ENCODE results near the gene PLCB4. TPM values are rescaled to one million over a fixed set of nuclear protein-coding genes. Genes with fewer than 3 reads are reported as not detected.

Gene PLCB4
- total RNA-seq, 1 experiment from 2014 or later, result 0.91 TPM

DNA sequence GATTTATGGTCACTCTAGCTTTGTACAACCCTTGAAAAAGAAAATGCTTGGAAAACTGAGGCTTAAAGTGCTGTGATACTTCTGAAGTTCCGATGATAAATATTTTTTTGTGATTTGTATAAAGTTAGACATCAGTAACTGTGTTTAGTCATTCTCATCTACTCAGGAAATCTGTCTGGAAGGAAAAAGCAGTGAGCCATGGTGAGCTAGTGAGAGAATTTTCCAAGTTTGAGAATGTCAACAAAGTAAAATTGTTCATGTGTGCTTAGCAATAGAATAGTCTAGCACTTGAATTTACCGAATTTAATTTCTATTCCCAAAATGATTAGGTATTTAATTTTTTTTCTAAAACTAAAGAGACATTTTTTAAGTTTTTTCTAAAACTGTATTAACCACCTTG, 41.3 kb upstream of the PLCB4 start:
- ChIA-PET POLR2A (interaction anchor here (0.5 kb wide), 1 partner anchor 219 kb away, joined by 4 read pairs; no protein-coding TSS in a partner anchor), CTCF (interaction anchor here (0.8 kb wide), 1 partner anchor 1591 kb away, joined by 4 read pairs; no protein-coding TSS in a partner anchor)
- Mint-ChIP-seq H3K4me1 (ENCODE audit: insufficient read depth, unreplicated experiment) (peaks cover 5% of the 10 kb centered on the region), H3K9me3 (ENCODE audit: unreplicated experiment) (no peaks in the 10 kb centered on the region), H3K4me3 (ENCODE audit: unreplicated experiment) (no peak overlapping the region), H3K27ac (ENCODE audit: low read depth, unreplicated experiment) (no peak overlapping the region), H3K36me3 (ENCODE audit: insufficient read depth, unreplicated experiment) (no peaks in the 10 kb centered on the region), H3K27me3 (ENCODE audit: insufficient read depth, unreplicated experiment) (no peaks in the 10 kb centered on the region)
- TF ChIP-seq, protein P1, sequence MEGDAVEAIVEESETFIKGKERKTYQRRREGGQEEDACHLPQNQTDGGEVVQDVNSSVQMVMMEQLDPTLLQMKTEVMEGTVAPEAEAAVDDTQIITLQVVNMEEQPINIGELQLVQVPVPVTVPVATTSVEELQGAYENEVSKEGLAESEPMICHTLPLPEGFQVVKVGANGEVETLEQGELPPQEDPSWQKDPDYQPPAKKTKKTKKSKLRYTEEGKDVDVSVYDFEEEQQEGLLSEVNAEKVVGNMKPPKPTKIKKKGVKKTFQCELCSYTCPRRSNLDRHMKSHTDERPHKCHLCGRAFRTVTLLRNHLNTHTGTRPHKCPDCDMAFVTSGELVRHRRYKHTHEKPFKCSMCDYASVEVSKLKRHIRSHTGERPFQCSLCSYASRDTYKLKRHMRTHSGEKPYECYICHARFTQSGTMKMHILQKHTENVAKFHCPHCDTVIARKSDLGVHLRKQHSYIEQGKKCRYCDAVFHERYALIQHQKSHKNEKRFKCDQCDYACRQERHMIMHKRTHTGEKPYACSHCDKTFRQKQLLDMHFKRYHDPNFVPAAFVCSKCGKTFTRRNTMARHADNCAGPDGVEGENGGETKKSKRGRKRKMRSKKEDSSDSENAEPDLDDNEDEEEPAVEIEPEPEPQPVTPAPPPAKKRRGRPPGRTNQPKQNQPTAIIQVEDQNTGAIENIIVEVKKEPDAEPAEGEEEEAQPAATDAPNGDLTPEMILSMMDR (IDR thresholded peaks at IDR 0.05; ENCODE audit: unreplicated experiment), result no peak
- no TSS peak for BruUV-seq (replicated peaks)
- intact Hi-C loops (cut with micrococcal nuclease), result no loop called here
- DNase-seq (ENCODE audit: unreplicated experiment), result no peak

- no TSS peak for BruUV-seq (replicated peaks)
These were observed 40.5 kb upstream of the PLCB4 start for GRCh38 chr20:9028419-9028818.

GRCh38 chr20:9031991-9032390, 36.9 kb upstream of the PLCB4 start:
- H3K36me3 Mint-ChIP-seq (ENCODE audit: insufficient read depth, unreplicated experiment), result no peaks in the 10 kb centered on the region
- no peaks in the 10 kb centered on the region for H3K9me3 Mint-ChIP-seq (ENCODE audit: unreplicated experiment)
- TF ChIP-seq, protein P1 (IDR thresholded peaks at IDR 0.05; ENCODE audit: unreplicated experiment), result no peak
- H3K27ac Mint-ChIP-seq (ENCODE audit: low read depth, unreplicated experiment), result no peak overlapping the region
- ChIA-PET POLR2A (no interaction called here), CTCF (interaction anchor here (0.6 to 1.8 kb wide), 3 partner anchors 101 to 322 kb away, joined by 3 to 6 read pairs (median 4); no protein-coding TSS in a partner anchor)
- no peaks in the 10 kb centered on the region for H3K4me1 Mint-ChIP-seq (ENCODE audit: insufficient read depth, unreplicated experiment)
- BruUV-seq (replicated peaks), result no TSS peak
- no peaks in the 10 kb centered on the region for H3K27me3 Mint-ChIP-seq (ENCODE audit: insufficient read depth, unreplicated experiment)
- H3K4me3 Mint-ChIP-seq (ENCODE audit: unreplicated experiment), result no peak overlapping the region
- no peak for DNase-seq (ENCODE audit: unreplicated experiment)
- intact Hi-C loops (cut with micrococcal nuclease), result no loop called here

More at GRCh38 chr20:9028419-9028818, 40.5 kb upstream of the PLCB4 start:
- H3K4me3 Mint-ChIP-seq (ENCODE audit: unreplicated experiment), result no peak overlapping the region
- H3K27ac Mint-ChIP-seq (ENCODE audit: low read depth, unreplicated experiment), result no peak overlapping the region
- H3K4me1 Mint-ChIP-seq (ENCODE audit: insufficient read depth, unreplicated experiment), result peaks cover 5% of the 10 kb centered on the region
- H3K9me3 Mint-ChIP-seq (ENCODE audit: unreplicated experiment), result no peaks in the 10 kb centered on the region
- TF ChIP-seq, protein P1 (IDR thresholded peaks at IDR 0.05; ENCODE audit: unreplicated experiment), result no peak
- H3K36me3 Mint-ChIP-seq (ENCODE audit: insufficient read depth, unreplicated experiment), result no peaks in the 10 kb centered on the region
- ChIA-PET POLR2A (no interaction called here), CTCF (interaction anchor here (0.8 kb wide), 1 partner anchor 1591 kb away, joined by 4 read pairs; no protein-coding TSS in a partner anchor)
- H3K27me3 Mint-ChIP-seq (ENCODE audit: insufficient read depth, unreplicated experiment), result no peaks in the 10 kb centered on the region
- DNase-seq (ENCODE audit: unreplicated experiment), result no peak
- intact Hi-C loops (cut with micrococcal nuclease), result no loop called here

GRCh38 chr20:9032758-9033157, 36.1 kb upstream of the PLCB4 start:
- CTCF ChIA-PET, result interaction anchor here (0.6 to 1.5 kb wide), 2 partner anchors 321 to 326 kb away, joined by 3 to 4 read pairs; no protein-coding TSS in a partner anchor
- no peak for DNase-seq (ENCODE audit: unreplicated experiment)
- TF ChIP-seq, protein P1 (IDR thresholded peaks at IDR 0.05; ENCODE audit: unreplicated experiment), result no peak
- H3K4me3 Mint-ChIP-seq (ENCODE audit: unreplicated experiment), result no peak overlapping the region
- H3K27me3 Mint-ChIP-seq (ENCODE audit: insufficient read depth, unreplicated experiment), result no peaks in the 10 kb centered on the region
- no peaks in the 10 kb centered on the region for H3K36me3 Mint-ChIP-seq (ENCODE audit: insufficient read depth, unreplicated experiment)
- intact Hi-C loops (cut with micrococcal nuclease), result no loop called here
- POLR2A ChIA-PET, result no interaction called here
- no peak overlapping the region for H3K27ac Mint-ChIP-seq (ENCODE audit: low read depth, unreplicated experiment)
- BruUV-seq (replicated peaks), result no TSS peak
- no peaks in the 10 kb centered on the region for H3K9me3 Mint-ChIP-seq (ENCODE audit: unreplicated experiment)
- H3K4me1 Mint-ChIP-seq (ENCODE audit: insufficient read depth, unreplicated experiment), result no peaks in the 10 kb centered on the region

All from MCF 10A (cell line).